Sigmoid colon (tissue), 4 donors: Measurements from ENCODE around the gene DDX31.

Source experiments
- POLR2A ChIP-seq, 2 donors: fragments of 450-650 bp; IDR thresholded peaks; one replicate each; pipeline ENCODE4 v1.6.1; 2016; ENCODE audit warnings: antibody characterized with exemption in 2 of 2, mild to moderate bottlenecking in 2 of 2, moderate library complexity in 2 of 2
- POLR2AphosphoS5 ChIP-seq, 4 donors: sonication (generic); formaldehyde crosslinking; IDR thresholded peaks; one replicate each; pipeline ENCODE4 v1.6.1; 2017; ENCODE audit warnings: antibody characterized with exemption in 4 of 4
- TF ChIP-seq, protein P1 (sequence below), 4 experiments: fragments of 450-650 bp in 3 of 4; fragments of 200-600 bp in 1 of 4; IDR thresholded peaks; one replicate each; pipeline ENCODE4 v1.5.1; 2016 to 2019; ENCODE audit warnings: antibody characterized with exemption in 4 of 4, mild to moderate bottlenecking in 3 of 4, moderate library complexity in 2 of 4

DNA sequence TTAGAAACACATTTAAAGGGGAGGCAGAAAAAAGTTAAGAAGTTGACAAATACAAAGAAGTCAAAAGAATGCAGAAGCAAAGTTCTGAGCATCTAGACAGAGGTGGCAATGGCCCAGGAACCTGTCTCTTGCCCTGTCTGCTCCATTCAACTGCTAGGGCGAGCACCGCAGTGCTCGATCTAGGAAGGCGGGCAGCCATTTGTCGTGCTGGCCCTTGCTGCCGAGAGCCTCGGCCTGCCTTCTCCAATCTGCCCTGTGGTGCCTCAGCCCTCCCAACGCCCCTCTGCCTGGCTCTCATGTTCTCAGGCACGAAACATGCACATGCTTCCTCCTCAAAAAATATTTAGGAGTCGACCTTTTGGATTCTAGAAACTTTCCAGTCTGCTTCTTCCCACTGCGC, 42.2 kb downstream of the DDX31 start:
- TF ChIP-seq, protein P1, sequence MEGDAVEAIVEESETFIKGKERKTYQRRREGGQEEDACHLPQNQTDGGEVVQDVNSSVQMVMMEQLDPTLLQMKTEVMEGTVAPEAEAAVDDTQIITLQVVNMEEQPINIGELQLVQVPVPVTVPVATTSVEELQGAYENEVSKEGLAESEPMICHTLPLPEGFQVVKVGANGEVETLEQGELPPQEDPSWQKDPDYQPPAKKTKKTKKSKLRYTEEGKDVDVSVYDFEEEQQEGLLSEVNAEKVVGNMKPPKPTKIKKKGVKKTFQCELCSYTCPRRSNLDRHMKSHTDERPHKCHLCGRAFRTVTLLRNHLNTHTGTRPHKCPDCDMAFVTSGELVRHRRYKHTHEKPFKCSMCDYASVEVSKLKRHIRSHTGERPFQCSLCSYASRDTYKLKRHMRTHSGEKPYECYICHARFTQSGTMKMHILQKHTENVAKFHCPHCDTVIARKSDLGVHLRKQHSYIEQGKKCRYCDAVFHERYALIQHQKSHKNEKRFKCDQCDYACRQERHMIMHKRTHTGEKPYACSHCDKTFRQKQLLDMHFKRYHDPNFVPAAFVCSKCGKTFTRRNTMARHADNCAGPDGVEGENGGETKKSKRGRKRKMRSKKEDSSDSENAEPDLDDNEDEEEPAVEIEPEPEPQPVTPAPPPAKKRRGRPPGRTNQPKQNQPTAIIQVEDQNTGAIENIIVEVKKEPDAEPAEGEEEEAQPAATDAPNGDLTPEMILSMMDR (IDR thresholded peaks at IDR 0.05): no peak
- no peak for TF ChIP-seq POLR2AphosphoS5 (IDR thresholded peaks at IDR 0.05)
- TF ChIP-seq POLR2A (IDR thresholded peaks at IDR 0.05): no peak
